CD4-positive, alpha-beta memory T cell (primary cell): ENCODE data around the gene CLRN1. TPM values are rescaled to one million over a fixed set of nuclear protein-coding genes. Genes with fewer than 3 reads are reported as not detected.
A peak's percentile ranks its signal among the peaks of the same experiment; 100 is the strongest.

Experiments
- CTCF ChIA-PET: fragments of 350-600 bp; sonication (Branson Sonifier 250); formaldehyde crosslinking; loops from one replicate; lab custom pipeline; 2021; ENCODE audit warnings: inconsistent platforms; ENCODE audit not compliant: partially characterized antibody; lab: Charles Lee
- POLR2A ChIA-PET: fragments of 350-600 bp; sonication (Branson Sonifier 250); formaldehyde crosslinking; loops from one replicate; lab custom pipeline; 2021; ENCODE audit not compliant: partially characterized antibody; lab: Charles Lee
- DNase-seq, 5 donors: peaks; one replicate each; pipeline versions ENCODE4 v3.0.0 to v3.0.0-alpha.2; 2020 to 2022; ENCODE audit warnings: mixed read lengths in 1 of 5
- H3K27ac ChIP-seq: one replicate; pipeline ENCODE4 v1.7.0; 2013; ENCODE audit warnings: low read depth, low read length
- H3K27me3 ChIP-seq: 2 replicates; pipeline ENCODE4 v1.7.0; 2013; ENCODE audit warnings: mild to moderate bottlenecking, low read length, moderate library complexity; ENCODE audit not compliant: insufficient read depth
- H3K36me3 ChIP-seq: 2 replicates; pipeline ENCODE4 v1.7.0; 2013; ENCODE audit warnings: mild to moderate bottlenecking, low read length, moderate library complexity; ENCODE audit not compliant: insufficient read depth
- H3K4me1 ChIP-seq: 2 replicates; pipeline ENCODE4 v1.7.0; 2013; ENCODE audit warnings: mild to moderate bottlenecking, low read length, moderate library complexity; ENCODE audit not compliant: insufficient read depth
- H3K4me3 ChIP-seq, 2 donors: one replicate each; pipeline ENCODE4 v1.7.0; 2013; ENCODE audit warnings: low read length in 2 of 2, mild to moderate bottlenecking in 1 of 2
- H3K9me3 ChIP-seq, 2 donors: one replicate each; pipeline ENCODE4 v1.7.0; 2013; ENCODE audit warnings: low read length in 2 of 2, control low read depth in 1 of 2; ENCODE audit not compliant: control insufficient read depth in 1 of 2
- H3K27ac Mint-ChIP-seq, 7 donors: one replicate each; pipeline ENCODE4 v1.8.0; 2020 to 2021; ENCODE audit warnings: mixed read lengths in 7 of 7, mild to moderate bottlenecking in 6 of 7, inconsistent platforms in 3 of 7, moderate library complexity in 3 of 7
- H3K27me3 Mint-ChIP-seq, 2 donors: one replicate each; pipeline ENCODE4 v1.8.0; 2020 to 2021; ENCODE audit warnings: mixed read lengths in 2 of 2
- H3K36me3 Mint-ChIP-seq, 2 donors: one replicate each; pipeline ENCODE4 v1.8.0; 2020 to 2021; ENCODE audit warnings: mixed read lengths in 2 of 2, inconsistent platforms in 1 of 2, mild to moderate bottlenecking in 1 of 2
- H3K4me1 Mint-ChIP-seq, 4 donors: one replicate each; pipeline ENCODE4 v1.8.0; 2020 to 2021; ENCODE audit warnings: mixed read lengths in 4 of 4, mild to moderate bottlenecking in 1 of 4
- H3K4me3 Mint-ChIP-seq, 8 donors: one replicate each; pipeline ENCODE4 v1.8.0; 2020 to 2021; ENCODE audit warnings: mixed read lengths in 8 of 8, mild to moderate bottlenecking in 7 of 8, moderate library complexity in 6 of 8, inconsistent platforms in 3 of 8
- H3K9me3 Mint-ChIP-seq, 8 donors: one replicate each; pipeline ENCODE4 v1.8.0; 2020 to 2021; ENCODE audit warnings: mixed read lengths in 8 of 8, mild to moderate bottlenecking in 5 of 8, inconsistent platforms in 3 of 8, moderate library complexity in 1 of 8
- intact Hi-C: fragments of 100-400 bp; cut with micrococcal nuclease; formaldehyde crosslinking; loops from one replicate; pipeline ENCODE4 v1.15.1; 2023
- polyA plus RNA-seq, 2 donors: library from polyadenylated mRNA; unstranded; fragments of 300-500 nt; fragmentation: Illumina TruSeq; gene quantifications; one replicate each; pipeline ENCODE4 v1.2.3, GENCODE V29; 2021
- total RNA-seq, 2 experiments: library from RNA; stranded (reverse); gene quantifications; one replicate each; pipeline ENCODE4 v1.2.3, GENCODE V29; 2021

The CLRN1 gene
- total and polyA plus RNA-seq, 4 experiments from 2014 or later = not detected

DNA sequence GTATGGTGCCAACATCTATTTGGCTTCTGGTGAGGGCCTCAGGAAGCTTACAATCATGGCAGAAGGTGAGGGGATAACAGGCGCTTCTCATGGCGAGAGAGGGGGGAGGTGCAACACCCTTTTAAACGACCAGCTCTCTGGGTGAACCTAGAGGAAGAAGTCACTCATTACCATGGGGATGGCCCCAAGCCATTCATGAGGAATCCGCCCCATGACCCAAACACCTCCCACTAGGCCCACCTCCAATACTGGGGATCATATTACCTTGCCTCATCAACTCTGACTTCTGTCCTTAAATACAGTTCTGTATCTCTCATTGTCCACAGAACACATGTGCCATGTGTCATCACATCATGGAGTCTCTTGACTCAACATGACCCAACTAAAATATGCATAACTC lies 37.5 kb upstream of the CLRN1 start:
- ChIA-PET POLR2A (no interaction called here), CTCF (no interaction called here)
- Mint-ChIP-seq H3K27ac (no peak overlapping the region), H3K4me1 (no peaks in the 10 kb centered on the region), H3K4me3 (no peak overlapping the region), H3K36me3 (no peaks in the 10 kb centered on the region), H3K9me3 (no peaks in the 10 kb centered on the region), H3K27me3 (peaks cover 8 to 10% of the 10 kb centered on the region in 2 donors)
- Histone ChIP-seq H3K27me3 (no peaks in the 10 kb centered on the region), H3K36me3 (no peaks in the 10 kb centered on the region), H3K27ac (no peak overlapping the region), H3K4me3 (no peak overlapping the region), H3K4me1 (no peaks in the 10 kb centered on the region), H3K9me3 (no peaks in the 10 kb centered on the region)
- no peak for DNase-seq
- intact Hi-C loops = no loop called here

DNA sequence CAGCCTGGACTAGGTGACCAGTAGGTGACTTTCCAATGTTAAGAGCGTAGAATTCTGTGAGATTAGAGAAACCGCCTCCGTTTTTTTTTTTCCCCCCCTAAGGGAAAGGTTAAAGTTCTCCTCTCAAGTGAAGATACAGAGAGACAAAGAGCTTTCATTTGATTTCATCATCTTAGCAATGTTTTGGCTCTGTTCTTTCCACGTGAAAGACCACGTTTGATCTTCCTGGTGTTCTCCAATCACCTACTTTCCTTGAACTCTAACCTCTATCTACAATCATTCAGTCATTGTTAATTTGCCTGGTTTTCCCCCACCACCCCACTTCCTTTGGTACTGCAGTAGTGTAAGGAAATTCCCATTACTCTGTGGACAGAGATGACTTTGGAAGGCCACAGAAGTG lies 36.9 kb upstream of the CLRN1 start:
- Histone ChIP-seq H3K27me3 (no peaks in the 10 kb centered on the region), H3K4me1 (no peaks in the 10 kb centered on the region), H3K36me3 (no peaks in the 10 kb centered on the region), H3K4me3 (no peak overlapping the region), H3K9me3 (no peaks in the 10 kb centered on the region), H3K27ac (no peak overlapping the region)
- intact Hi-C loops = no loop called here
- H3K4me1 Mint-ChIP-seq = no peaks in the 10 kb centered on the region
- ChIA-PET POLR2A (no interaction called here), CTCF (interaction anchor here (1.2 kb wide), 1 partner anchor 136 kb away, joined by 4 read pairs; no protein-coding TSS in a partner anchor)
- DNase-seq = no peak
- H3K4me3 Mint-ChIP-seq = no peak overlapping the region
- no peaks in the 10 kb centered on the region for H3K36me3 Mint-ChIP-seq
- no peak overlapping the region for H3K27ac Mint-ChIP-seq
- H3K9me3 Mint-ChIP-seq = no peaks in the 10 kb centered on the region
- peaks cover 7 to 8% of the 10 kb centered on the region in 2 donors for H3K27me3 Mint-ChIP-seq

DNA sequence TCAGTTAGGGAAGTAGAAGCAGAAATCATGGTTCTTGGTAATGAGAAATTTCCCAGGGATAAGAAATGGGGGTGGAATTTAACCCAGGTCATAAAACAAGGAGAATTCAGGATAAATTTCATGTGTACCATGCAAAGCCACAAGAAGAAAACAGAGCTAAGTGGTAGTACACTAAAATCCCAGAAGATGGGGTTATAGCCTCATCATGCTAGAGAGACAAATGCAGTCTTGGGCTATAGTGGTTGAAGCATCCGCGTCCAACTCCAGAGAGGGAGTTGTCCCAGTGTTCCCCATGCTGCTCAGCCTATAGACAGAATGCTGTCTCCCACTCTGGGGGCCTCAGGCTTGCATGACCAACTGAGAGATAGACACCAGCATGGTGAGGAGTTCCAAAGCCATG lies 36.2 kb upstream of the CLRN1 start:
- H3K36me3 ChIP-seq = no peaks in the 10 kb centered on the region
- peaks cover 7 to 8% of the 10 kb centered on the region in 2 donors for H3K27me3 Mint-ChIP-seq
- intact Hi-C loops = no loop called here
- H3K4me3 ChIP-seq = no peak overlapping the region
- H3K27me3 ChIP-seq = no peaks in the 10 kb centered on the region
- H3K27ac Mint-ChIP-seq = no peak overlapping the region
- DNase-seq = no peak
- POLR2A ChIA-PET = no interaction called here
- CTCF ChIA-PET = interaction anchor here (1.2 kb wide), 1 partner anchor 137 kb away, joined by 4 read pairs; no protein-coding TSS in a partner anchor
- no peaks in the 10 kb centered on the region for H3K36me3 Mint-ChIP-seq
- no peaks in the 10 kb centered on the region for H3K9me3 ChIP-seq
- H3K4me1 Mint-ChIP-seq = no peaks in the 10 kb centered on the region
- H3K9me3 Mint-ChIP-seq = no peaks in the 10 kb centered on the region
- H3K4me1 ChIP-seq = no peaks in the 10 kb centered on the region
- no peak overlapping the region for H3K4me3 Mint-ChIP-seq
- H3K27ac ChIP-seq = no peak overlapping the region

DNA sequence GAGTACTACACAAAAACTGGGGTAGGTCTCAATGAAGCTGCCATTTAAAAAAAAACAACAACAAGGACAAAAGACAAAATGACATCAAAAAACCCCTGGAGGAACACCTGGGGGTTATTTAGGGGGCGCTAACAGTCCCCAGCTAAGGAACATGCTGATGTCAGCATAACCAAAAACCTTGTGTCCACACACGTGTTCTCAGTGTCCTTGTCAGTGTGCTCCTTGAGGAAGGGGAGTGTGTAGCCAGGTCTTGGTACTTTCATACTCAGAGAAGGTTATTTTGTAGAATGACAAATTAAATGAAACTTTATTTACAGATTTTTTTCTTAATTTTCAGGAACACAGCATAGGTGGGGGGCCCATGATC lies 31.2 kb upstream of the CLRN1 start:
- H3K4me3 ChIP-seq = no peak overlapping the region
- no peak for DNase-seq
- Mint-ChIP-seq H3K4me3 (no peak overlapping the region), H3K27ac (no peak overlapping the region), H3K4me1 (no peaks in the 10 kb centered on the region), H3K36me3 (no peaks in the 10 kb centered on the region), H3K27me3 (peaks cover 8 to 19% of the 10 kb centered on the region in 2 donors), H3K9me3 (no peaks in the 10 kb centered on the region)
- ChIA-PET POLR2A (no interaction called here), CTCF (no interaction called here)
- no peaks in the 10 kb centered on the region for H3K27me3 ChIP-seq
- no peak overlapping the region for H3K27ac ChIP-seq
- H3K4me1 ChIP-seq = no peaks in the 10 kb centered on the region
- H3K9me3 ChIP-seq = no peaks in the 10 kb centered on the region
- intact Hi-C loops = no loop called here
- H3K36me3 ChIP-seq = no peaks in the 10 kb centered on the region

DNA sequence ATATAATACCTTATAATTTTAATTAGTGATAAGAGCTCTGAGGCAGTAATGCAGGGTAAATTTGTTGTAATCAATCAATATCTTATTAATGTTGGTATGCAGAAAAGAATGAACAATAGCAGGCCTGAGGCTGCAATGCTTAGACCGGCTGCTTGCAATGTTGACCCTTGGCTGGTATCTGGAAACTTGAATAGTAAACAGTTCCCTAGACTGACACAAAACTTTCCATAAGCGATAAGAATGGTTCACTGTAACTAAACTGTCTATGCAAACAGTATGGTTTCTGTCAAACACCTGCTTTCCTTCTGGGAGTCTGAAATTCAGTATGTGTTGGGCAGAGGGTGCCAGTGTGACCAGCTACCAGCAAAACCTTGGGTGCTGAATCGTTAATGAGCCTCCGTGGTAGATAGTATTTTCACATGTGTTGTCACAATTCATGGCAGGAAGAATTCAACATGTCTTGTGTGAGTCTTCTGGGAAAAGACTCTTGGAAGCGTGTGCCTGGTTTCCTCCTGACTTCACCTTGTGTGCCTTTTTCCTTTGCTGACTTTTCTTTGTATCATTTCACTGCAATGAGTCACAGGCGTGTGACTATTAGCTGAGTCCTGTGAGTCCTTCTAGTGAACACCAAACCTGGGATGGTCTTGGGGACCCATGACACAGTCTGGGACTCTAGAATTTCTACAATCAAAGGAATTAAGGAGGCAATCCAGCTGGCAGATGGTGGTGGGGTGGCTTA lies 30.7 kb upstream of the CLRN1 start:
- Mint-ChIP-seq H3K4me3 (no peak overlapping the region), H3K4me1 (no peaks in the 10 kb centered on the region), H3K27ac (no peak overlapping the region), H3K27me3 (peaks cover 8 to 19% of the 10 kb centered on the region in 2 donors), H3K36me3 (no peaks in the 10 kb centered on the region), H3K9me3 (no peaks in the 10 kb centered on the region)
- Histone ChIP-seq H3K36me3 (no peaks in the 10 kb centered on the region), H3K9me3 (no peaks in the 10 kb centered on the region), H3K4me1 (no peaks in the 10 kb centered on the region), H3K27ac (no peak overlapping the region), H3K27me3 (no peaks in the 10 kb centered on the region), H3K4me3 (no peak overlapping the region)
- intact Hi-C loops = no loop called here
- ChIA-PET POLR2A (no interaction called here), CTCF (no interaction called here)
- DNase-seq = peak in 1 of 5 donors; percentile 33

DNA sequence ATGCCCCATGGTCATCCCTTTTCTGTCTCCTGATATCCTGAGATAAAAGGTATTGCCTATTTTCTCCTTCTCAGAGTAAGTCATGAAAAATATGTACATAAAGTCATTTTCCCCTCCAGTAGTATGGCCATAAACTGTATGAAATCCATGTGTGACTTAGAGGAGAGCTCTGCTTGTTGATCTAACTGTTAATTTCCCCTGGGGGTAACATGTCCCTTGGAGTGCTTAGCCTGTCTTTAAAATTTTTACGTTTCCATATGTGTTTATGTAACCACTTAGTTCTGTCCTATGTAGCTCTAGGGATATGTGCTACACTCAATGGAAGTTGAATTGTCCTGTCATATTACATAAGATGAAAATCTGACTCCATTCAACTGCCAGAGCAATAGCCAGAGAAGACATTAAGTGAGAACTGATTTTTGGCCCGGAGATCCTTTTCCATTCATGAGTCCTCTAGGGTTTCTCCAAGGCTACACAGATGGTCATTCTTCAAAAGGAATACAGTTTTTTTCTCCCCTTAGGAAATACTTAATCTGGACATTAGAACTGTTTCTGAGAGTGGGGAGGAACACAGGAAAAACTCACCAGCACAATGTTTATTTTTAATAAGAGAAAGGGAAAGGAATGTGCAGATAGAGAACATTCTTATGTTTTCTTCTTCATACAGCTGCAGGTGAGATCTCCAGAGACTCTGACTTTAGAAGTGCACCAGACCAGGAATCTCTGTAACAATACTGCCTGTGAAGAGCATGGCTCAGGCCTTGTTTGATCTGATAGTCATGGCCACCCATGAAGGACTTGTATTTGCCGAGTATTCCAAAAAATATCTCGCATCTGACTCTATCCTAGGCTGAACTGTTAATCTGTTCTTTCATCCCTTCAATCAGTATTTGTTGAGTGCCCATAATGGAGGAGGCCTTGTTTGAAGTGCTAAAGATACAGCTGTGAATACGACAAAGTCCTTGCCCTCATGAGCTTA lies 29.8 kb upstream of the CLRN1 start:
- Histone ChIP-seq H3K27ac (no peak overlapping the region), H3K9me3 (no peaks in the 10 kb centered on the region), H3K36me3 (no peaks in the 10 kb centered on the region), H3K27me3 (no peaks in the 10 kb centered on the region), H3K4me3 (no peak overlapping the region), H3K4me1 (no peaks in the 10 kb centered on the region)
- Mint-ChIP-seq H3K4me3 (no peak overlapping the region), H3K27ac (no peak overlapping the region), H3K36me3 (no peaks in the 10 kb centered on the region), H3K4me1 (no peaks in the 10 kb centered on the region), H3K9me3 (peaks cover 0 to 3% (median 0%) of the 10 kb centered on the region in 8 donors), H3K27me3 (peaks cover 9 to 15% of the 10 kb centered on the region in 2 donors)
- ChIA-PET POLR2A (no interaction called here), CTCF (no interaction called here)
- intact Hi-C loops = no loop called here
- no peak for DNase-seq

DNA sequence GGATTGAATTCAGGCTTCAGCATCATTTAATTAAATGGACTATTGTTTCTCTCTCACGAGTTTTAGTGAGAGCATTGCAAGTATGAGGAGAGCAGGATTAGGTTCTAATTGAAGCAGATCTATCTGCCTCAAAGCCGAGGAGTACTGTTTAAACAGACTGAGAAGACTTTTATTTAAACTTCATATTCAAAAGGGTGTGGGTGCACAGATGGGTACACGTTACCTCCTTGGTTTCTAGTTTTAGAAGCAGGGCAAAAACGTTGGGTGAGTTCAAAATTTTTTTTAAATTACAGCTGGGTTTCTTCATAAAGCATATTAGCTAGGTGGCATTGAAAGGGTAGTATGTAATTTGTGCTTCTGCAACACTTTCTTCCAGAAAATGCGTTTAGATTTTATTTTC lies 26.5 kb upstream of the CLRN1 start:
- H3K36me3 Mint-ChIP-seq = no peaks in the 10 kb centered on the region
- Histone ChIP-seq H3K27ac (no peak overlapping the region), H3K4me3 (no peak overlapping the region), H3K4me1 (no peaks in the 10 kb centered on the region), H3K9me3 (no peaks in the 10 kb centered on the region), H3K27me3 (no peaks in the 10 kb centered on the region), H3K36me3 (no peaks in the 10 kb centered on the region)
- CTCF ChIA-PET = no interaction called here
- H3K27me3 Mint-ChIP-seq = peaks cover 7 to 14% of the 10 kb centered on the region in 2 donors
- H3K9me3 Mint-ChIP-seq = peaks cover 0 to 4% (median 0%) of the 10 kb centered on the region in 8 donors
- no peaks in the 10 kb centered on the region for H3K4me1 Mint-ChIP-seq
- no peak for DNase-seq
- no peak overlapping the region for H3K4me3 Mint-ChIP-seq
- POLR2A ChIA-PET = no interaction called here
- intact Hi-C loops = no loop called here
- no peak overlapping the region for H3K27ac Mint-ChIP-seq
